Central memory CD8-positive, alpha-beta T cell (primary cell): Measurements from ENCODE around the gene ABCG8.

Experiments used
- ATAC-seq: fragments of 150-1000 bp; cut with Tn5 transposase; replicated peaks from 2 replicates; pipeline ENCODE4 v1.10.0; 2022; ENCODE audit warnings: mild to moderate bottlenecking, moderate FRiP score, moderate number of reproducible peaks; ENCODE audit not compliant: poor library complexity, severe bottlenecking; ENCODE audit errors: extremely low read depth
- DNase-seq, 2 donors: peaks; one replicate each; pipeline ENCODE4 v3.0.0; 2021; ENCODE audit warnings: low spot score in 2 of 2
- H3K27ac Mint-ChIP-seq: one replicate; pipeline ENCODE4 v1.8.0; 2022; ENCODE audit warnings: low read depth, mild to moderate bottlenecking, moderate library complexity, mixed read lengths
- H3K27me3 Mint-ChIP-seq: one replicate; pipeline ENCODE4 v1.8.0; 2022; ENCODE audit warnings: mixed read lengths
- H3K36me3 Mint-ChIP-seq: one replicate; pipeline ENCODE4 v1.8.0; 2022; ENCODE audit warnings: mild to moderate bottlenecking, moderate library complexity, mixed read lengths; ENCODE audit not compliant: insufficient read depth
- H3K4me1 Mint-ChIP-seq: one replicate; pipeline ENCODE4 v1.8.0; 2022; ENCODE audit warnings: mixed read lengths
- H3K4me3 Mint-ChIP-seq: one replicate; pipeline ENCODE4 v1.8.0; 2022; ENCODE audit warnings: mild to moderate bottlenecking, moderate library complexity, mixed read lengths
- H3K9me3 Mint-ChIP-seq: one replicate; pipeline ENCODE4 v1.8.0; 2022; ENCODE audit warnings: mixed read lengths

The ABCG8 gene

DNA sequence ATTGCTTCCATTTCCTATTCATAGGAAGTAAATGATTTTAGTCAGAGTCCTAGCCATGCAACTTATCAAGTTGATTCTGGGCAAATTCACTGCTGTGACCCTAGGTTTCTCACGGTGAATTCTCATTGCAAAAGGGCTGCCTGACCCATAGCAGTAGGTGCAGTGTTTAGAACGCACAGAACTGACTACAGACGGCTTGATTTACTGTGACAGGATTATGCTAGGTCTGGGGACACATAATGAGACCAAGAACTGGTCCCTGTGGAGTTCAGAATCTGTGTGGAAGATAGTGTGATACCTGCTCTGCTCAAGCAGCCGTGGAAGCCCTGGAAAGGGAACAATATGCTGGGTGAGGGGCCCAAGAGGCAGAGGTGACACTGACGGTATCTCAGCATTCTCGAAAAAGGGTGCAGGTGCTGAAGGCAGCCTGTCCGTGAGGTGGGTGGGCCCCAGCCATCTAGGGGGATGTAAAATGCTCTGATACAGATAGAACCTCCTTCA is 46.4 kb downstream of the ABCG8 start:
- Mint-ChIP-seq H3K27ac (no peak overlapping the region), H3K27me3 (no peaks in the 10 kb centered on the region), H3K9me3 (no peaks in the 10 kb centered on the region), H3K4me1 (no peaks in the 10 kb centered on the region), H3K36me3 (peaks cover 37% of the 10 kb centered on the region), H3K4me3 (no peak overlapping the region)
- no peak for DNase-seq
- no peak for ATAC-seq

DNA sequence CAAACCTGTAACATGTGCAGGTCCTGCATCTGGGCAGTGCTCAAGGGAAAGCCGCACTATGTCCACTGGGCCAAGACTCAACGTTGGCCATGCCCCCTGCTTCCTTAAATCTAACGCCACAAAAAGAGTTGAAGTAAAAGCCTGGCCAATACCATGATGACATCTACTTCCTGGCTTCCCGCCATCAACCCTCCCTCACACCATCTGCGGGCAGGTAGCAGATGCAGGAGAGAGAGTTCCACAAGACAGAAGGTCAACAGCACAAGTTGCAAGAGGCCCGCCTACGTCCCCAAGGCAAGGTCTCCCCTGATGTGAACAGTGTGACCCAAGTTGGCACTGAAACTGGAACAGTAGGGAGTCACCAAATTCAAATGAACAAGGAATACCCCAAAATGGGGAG is 48.4 kb downstream of the ABCG8 start:
- no peak overlapping the region for H3K27ac Mint-ChIP-seq
- no peaks in the 10 kb centered on the region for H3K9me3 Mint-ChIP-seq
- H3K4me3 Mint-ChIP-seq, result no peak overlapping the region
- DNase-seq, result no peak
- no peaks in the 10 kb centered on the region for H3K27me3 Mint-ChIP-seq
- peaks cover 44% of the 10 kb centered on the region for H3K36me3 Mint-ChIP-seq
- H3K4me1 Mint-ChIP-seq, result no peaks in the 10 kb centered on the region
- no peak for ATAC-seq

DNA sequence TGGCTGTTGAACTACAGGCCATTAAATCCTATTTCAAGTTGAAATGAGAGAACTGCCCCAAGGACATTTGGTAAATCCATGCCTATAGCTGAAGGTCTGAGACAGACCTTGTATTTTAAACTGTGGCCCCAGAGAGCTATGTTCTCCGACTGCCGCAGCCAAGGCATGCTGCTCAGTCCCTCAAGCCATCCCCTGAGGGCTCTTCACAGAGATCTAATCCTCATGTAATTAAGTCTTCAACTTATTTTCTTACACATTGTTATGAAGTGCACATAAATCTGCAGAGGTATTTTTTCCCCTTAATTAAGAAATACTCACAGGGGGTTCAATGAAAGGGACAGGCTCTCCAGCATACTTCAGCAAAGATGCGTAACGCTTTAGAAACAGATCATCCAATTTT is 50.6 kb downstream of the ABCG8 start:
- no peak for DNase-seq
- H3K36me3 Mint-ChIP-seq, result peaks cover 53% of the 10 kb centered on the region
- no peaks in the 10 kb centered on the region for H3K9me3 Mint-ChIP-seq
- no peaks in the 10 kb centered on the region for H3K4me1 Mint-ChIP-seq
- ATAC-seq, result no peak
- H3K4me3 Mint-ChIP-seq, result no peak overlapping the region
- H3K27me3 Mint-ChIP-seq, result no peaks in the 10 kb centered on the region
- H3K27ac Mint-ChIP-seq, result no peak overlapping the region

DNA sequence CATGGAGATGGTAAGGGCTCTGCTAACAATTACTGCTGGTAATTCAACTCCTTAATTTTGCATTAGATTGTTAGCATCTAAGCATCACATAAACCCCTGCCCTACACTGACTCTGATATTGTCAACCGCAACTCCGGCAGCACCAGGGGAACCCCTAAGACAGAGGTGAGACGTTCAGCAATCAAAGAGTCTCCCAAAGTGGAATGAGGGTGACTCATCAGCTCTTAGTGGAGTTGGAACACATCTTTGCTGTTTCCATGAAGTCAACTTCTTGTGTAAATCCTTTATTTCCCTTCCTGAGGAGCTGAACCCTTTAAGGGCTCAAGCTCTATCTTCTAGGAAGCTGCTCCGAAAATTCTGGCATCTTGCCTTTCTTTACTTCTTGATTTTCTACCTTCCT is 52.1 kb downstream of the ABCG8 start:
- no peaks in the 10 kb centered on the region for H3K4me1 Mint-ChIP-seq
- H3K9me3 Mint-ChIP-seq, result no peaks in the 10 kb centered on the region
- no peak overlapping the region for H3K27ac Mint-ChIP-seq
- no peaks in the 10 kb centered on the region for H3K27me3 Mint-ChIP-seq
- no peak overlapping the region for H3K4me3 Mint-ChIP-seq
- H3K36me3 Mint-ChIP-seq, result peaks cover 55% of the 10 kb centered on the region
- ATAC-seq (no peak), DNase-seq (no peak)

DNA sequence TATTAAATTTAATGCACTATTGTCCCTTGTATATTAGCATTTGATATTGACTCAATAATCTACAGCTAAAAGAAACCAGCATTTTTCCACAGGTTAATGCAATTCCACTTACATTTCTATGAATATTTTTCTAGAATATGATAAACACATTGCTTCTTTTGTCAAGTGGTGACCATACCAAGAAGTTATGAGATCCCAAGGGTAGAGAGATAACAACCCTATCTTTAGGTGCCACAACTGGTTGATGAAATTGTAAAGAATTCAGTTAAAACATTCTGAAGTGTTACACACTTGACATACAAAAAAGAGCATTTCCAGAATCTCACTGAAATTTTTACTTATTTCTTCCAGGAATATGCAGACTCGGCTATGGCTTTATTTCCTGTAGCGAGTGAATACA is 56.0 kb downstream of the ABCG8 start:
- Mint-ChIP-seq H3K27me3 (no peaks in the 10 kb centered on the region), H3K4me1 (no peaks in the 10 kb centered on the region), H3K4me3 (no peak overlapping the region), H3K27ac (no peak overlapping the region), H3K36me3 (peaks cover 41% of the 10 kb centered on the region), H3K9me3 (no peaks in the 10 kb centered on the region)
- no peak for ATAC-seq
- no peak for DNase-seq

DNA sequence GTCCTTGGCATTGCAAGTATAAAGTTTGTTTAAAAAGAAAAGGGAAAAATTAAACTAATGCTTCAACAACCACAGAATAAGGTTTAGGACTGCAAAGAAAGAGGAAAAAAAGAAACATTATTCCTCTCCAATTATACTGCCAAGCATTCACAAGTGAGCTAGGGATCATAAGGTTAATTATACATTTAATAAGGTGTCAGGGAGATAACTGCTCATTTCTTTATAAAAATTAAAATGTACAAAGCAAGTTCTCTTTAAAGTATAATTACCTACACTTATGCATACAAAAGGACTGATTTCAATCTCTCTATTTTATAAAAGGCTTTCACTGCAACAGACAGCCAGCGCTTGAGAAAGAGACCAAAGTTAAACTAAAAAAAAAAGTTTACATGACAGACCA is 58.1 kb downstream of the ABCG8 start:
- Mint-ChIP-seq H3K27ac (no peak overlapping the region), H3K4me3 (no peak overlapping the region), H3K27me3 (no peaks in the 10 kb centered on the region), H3K4me1 (no peaks in the 10 kb centered on the region), H3K9me3 (no peaks in the 10 kb centered on the region), H3K36me3 (peaks cover 35% of the 10 kb centered on the region)
- ATAC-seq (no peak), DNase-seq (no peak)

DNA sequence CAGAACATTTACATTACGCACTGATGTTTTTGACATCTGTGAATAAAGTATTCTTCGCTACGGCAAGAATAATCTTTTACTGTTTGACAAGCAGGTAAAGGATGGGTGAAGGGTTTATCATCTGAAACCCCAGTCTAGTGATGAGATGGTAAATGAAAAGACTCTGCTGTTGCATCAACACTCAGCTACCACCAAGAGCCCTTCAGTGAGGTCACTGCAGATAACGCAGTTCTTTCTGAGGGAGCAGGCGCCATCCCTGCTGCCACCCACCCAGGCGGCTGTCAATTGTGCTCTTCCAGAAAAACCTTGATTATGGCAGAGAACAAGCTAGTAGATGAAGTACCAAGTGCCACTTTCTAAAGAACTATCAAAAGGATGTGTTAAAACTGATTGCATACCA is 58.7 kb downstream of the ABCG8 start:
- Mint-ChIP-seq H3K36me3 (peaks cover 40% of the 10 kb centered on the region), H3K9me3 (no peaks in the 10 kb centered on the region), H3K4me1 (no peaks in the 10 kb centered on the region), H3K27ac (no peak overlapping the region), H3K27me3 (no peaks in the 10 kb centered on the region), H3K4me3 (no peak overlapping the region)
- ATAC-seq, result no peak
- no peak for DNase-seq

DNA sequence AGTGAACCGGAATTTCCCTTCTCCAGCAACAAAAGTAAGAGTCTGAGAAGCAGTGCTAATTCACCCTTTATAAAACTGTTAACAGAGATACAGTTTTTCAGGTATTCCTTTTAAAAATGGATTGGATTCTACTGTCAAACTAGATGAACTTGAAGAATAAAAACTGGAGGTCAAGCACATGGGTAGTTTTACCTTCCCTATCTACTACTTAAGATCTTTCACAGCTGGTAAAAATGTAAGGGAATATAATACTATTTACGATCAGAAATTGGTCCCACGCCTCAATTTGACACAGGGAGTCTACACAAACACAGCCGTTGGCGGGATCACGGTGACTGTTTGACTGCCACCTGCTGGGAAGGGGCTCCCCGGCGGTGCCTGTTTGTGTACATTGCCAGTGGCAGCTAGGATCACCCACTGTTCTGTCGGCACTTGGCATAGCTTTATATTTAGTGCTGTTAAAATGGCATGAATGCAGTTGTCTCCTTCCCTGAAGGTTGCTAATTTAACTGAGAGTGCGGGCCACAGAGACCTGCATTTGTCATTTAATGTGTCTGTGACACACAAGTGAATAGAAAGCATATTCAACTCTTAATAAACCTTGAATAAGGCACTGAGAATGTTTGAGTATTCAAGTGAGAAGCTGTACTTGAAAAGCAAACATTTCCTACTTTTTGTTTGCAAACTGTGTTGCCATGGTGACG is 59.5 kb downstream of the ABCG8 start:
- Mint-ChIP-seq H3K27ac (no peak overlapping the region), H3K4me1 (no peaks in the 10 kb centered on the region), H3K36me3 (peaks cover 40% of the 10 kb centered on the region), H3K27me3 (no peaks in the 10 kb centered on the region), H3K4me3 (no peak overlapping the region), H3K9me3 (no peaks in the 10 kb centered on the region)
- ATAC-seq, result no peak
- DNase-seq, result no peak

DNA sequence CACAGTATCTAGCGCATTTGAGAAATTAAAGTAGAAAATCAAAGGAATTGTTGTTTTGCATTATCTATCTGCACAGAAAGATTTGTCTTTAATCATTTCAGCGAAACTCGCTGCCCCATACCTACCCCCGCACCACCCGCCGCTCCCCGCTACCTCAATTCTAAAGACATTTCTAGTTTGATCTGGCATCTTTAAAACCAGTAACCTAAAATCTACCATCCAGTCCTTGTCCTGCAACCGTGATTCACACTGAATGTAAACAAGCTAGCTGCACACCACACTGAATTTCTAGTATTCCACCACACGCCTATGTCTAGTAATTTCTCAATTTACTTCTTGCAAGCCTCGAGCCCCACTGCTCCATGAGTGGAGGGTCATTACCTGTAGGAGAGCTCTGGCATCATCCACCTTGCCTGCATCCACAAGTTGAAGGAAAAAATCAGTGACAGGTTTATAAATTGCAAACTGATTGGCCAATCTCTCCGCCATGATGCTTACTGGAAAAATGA is 60.1 kb downstream of the ABCG8 start:
- Mint-ChIP-seq H3K9me3 (no peaks in the 10 kb centered on the region), H3K36me3 (peaks cover 37% of the 10 kb centered on the region), H3K4me1 (no peaks in the 10 kb centered on the region), H3K27me3 (no peaks in the 10 kb centered on the region), H3K27ac (no peak overlapping the region), H3K4me3 (no peak overlapping the region)
- ATAC-seq, result no peak
- DNase-seq, result no peak

DNA sequence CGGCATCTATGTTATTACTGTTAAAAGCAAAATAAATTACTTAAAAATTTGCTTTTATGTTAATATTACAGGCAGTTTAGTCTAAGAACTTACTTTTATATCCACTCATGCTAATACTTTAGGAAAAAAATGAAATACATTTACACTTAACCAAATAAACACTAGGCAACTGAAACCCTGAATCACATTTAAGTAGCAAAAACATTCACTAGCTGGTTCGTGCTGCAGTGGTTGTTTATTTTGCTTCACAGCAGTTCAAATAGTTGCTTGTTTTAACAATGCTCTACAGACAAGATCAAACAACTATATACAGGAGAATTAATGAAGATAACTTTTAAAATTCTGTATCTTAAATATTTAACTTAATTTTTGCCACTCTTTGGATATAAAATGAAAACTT is 60.8 kb downstream of the ABCG8 start:
- H3K9me3 Mint-ChIP-seq, result no peaks in the 10 kb centered on the region

DNA sequence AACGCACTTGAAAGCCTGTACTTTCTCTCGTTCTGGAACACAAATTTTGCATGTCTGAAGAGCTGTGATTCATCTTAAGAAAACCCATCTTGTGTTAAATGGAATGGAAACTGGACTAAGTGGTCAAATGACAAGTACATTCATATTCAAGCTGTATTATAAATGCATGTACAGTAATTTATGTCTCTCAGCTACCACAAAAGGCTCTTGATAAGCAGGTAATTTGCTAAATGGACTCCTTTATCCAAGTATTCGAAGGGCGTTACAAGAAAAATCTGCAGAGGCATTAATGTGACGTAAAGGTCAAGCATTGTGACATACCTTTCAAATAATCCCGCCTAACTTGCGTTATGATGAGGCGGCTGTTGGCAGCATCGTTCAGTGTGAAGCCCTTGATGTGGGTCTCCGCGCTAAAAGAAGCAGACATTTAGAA is 66.6 kb downstream of the ABCG8 start:
- no peaks in the 10 kb centered on the region for H3K4me1 Mint-ChIP-seq
- no peak for ATAC-seq
- H3K27me3 Mint-ChIP-seq, result no peaks in the 10 kb centered on the region
- H3K36me3 Mint-ChIP-seq, result peaks cover 39% of the 10 kb centered on the region
- H3K4me3 Mint-ChIP-seq, result no peak overlapping the region
- no peak overlapping the region for H3K27ac Mint-ChIP-seq
- no peaks in the 10 kb centered on the region for H3K9me3 Mint-ChIP-seq
- no peak for DNase-seq

More for the DNA sequence above, 60.8 kb downstream of the ABCG8 start:
- Mint-ChIP-seq H3K4me1 (no peaks in the 10 kb centered on the region), H3K4me3 (no peak overlapping the region), H3K36me3 (peaks cover 37% of the 10 kb centered on the region), H3K27me3 (no peaks in the 10 kb centered on the region), H3K27ac (no peak overlapping the region)
- ATAC-seq, result no peak
- DNase-seq, result no peak

DNA sequence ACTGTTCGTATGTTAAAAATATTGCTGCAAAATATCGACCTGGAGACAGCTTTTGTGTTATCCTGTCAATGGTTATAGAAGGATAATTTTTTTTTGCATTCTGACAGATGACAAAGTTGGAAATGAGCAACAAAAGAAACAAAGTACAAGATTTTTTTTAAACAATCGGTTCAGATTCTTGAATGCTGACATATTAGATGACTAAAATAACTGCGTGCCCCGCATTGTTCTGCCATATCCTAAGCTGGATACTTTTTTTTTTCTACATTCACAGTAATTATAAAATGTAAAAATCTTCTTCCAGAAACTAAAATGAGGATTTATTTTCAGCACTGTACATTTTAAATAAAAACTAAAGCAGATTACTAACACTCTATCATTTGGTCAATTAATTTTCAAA is 67.1 kb downstream of the ABCG8 start:
- Mint-ChIP-seq H3K4me3 (no peak overlapping the region), H3K36me3 (peaks cover 42% of the 10 kb centered on the region), H3K4me1 (no peaks in the 10 kb centered on the region), H3K27ac (no peak overlapping the region), H3K9me3 (no peaks in the 10 kb centered on the region), H3K27me3 (no peaks in the 10 kb centered on the region)
- no peak for DNase-seq
- ATAC-seq, result no peak

DNA sequence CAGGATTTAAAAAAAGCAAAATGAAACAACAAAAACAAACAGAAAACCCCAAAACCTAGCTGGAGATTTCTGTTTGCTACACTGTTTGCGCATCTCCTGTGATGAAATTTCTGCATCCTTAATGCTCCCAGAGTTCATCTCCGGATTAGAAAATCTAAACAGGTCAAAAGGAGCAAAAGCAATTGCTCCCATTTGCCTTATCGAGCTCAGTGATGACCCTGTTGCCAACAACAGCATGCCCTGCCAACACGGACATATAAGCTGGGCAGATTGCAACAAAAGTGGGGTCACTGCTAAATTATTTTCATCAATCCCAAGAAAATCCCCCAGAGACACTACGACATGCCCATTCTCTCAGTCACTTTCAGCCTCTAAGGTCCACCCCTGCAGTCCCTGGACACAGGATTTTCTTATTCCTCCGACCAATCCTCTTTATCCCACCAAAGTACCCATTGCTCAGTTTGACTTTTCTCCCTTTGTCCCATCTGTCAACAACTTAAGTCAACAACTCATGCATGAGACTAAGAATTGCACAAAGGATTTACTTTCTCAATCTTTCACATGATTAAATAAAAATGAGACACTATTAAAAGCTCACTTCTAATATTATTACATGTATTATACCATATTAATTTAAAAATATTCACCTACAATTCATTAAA is 67.8 kb downstream of the ABCG8 start:
- ATAC-seq, result no peak
- H3K4me3 Mint-ChIP-seq, result no peak overlapping the region
- no peak for DNase-seq
- H3K27ac Mint-ChIP-seq, result no peak overlapping the region
- H3K9me3 Mint-ChIP-seq, result no peaks in the 10 kb centered on the region
- no peaks in the 10 kb centered on the region for H3K27me3 Mint-ChIP-seq
- H3K36me3 Mint-ChIP-seq, result peaks cover 44% of the 10 kb centered on the region
- no peaks in the 10 kb centered on the region for H3K4me1 Mint-ChIP-seq
